ENCODE results near the gene ZNF281. TPM values are rescaled to one million over a fixed set of nuclear protein-coding genes. Genes with fewer than 3 reads are reported as not detected.

The ZNF281 gene
- total and polyA plus RNA-seq, 2 experiments from 2014 or later = 40.3 to 45.2 TPM

DNA sequence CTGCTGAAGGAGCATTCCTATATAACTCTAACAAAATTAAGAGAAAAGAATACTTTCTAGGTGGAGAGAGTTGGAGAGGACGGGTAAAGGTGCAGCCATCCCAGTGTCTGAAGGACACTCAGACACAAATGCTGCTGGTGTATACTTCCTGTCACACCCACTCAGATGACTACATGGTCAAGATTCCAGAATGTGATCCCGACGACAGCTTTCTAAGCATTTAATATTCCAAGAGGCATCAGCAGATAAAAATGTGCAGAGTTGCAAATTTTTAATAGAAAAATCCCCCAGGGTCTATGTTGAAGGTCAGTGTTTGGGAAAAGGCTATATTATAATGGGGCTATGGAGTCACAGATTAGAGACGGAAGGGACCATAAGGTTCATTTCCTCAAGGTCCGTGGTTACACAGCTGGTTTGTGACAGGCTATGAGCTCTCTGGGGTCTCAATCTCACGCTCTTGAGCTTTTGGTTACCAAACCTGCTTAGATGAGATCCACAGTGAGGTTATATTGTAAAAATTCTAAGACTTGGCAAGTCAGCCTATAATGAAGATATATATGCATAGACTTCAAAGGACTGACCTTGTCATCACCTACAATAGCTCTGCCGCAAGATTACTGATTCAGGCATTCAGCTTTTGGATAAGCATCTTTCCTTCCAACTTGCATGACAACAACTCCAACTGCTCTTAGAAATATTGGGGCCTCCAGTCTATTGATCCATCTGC is 35.1 kb downstream of the ZNF281 start:
- TF ChIP-seq EZH2 (IDR thresholded peaks at IDR 0.05; ENCODE audit: insufficient read depth, poor library complexity, severe bottlenecking) (no peak), EZH2phosphoT487 (IDR thresholded peaks at IDR 0.05; ENCODE audit: insufficient read depth, low read depth) (peak; percentile 87)
- H3K9ac ChIP-seq = no peak overlapping the region
- H3K27me3 ChIP-seq (replicated peaks; ENCODE audit: insufficient read depth) = no peaks in the 10 kb centered on the region
- peak; percentile 73 for DNase-seq
- WGBS, 2 experiments (ENCODE audit: low coverage in 1 of 2, low lambda C conversion rate in 2 of 2, missing lambda C conversion rate in 2 of 2) = 14 to 22% methylated on average over 7 of the region's 7 CpGs
- 0 out of 2 replicates have a peak overlapping the region, but pooled peaks have one; percentile 8 for H2AFZ ChIP-seq
- H3K4me1 ChIP-seq (ENCODE audit: insufficient read depth) = peaks cover 65% of the 10 kb centered on the region
- in situ Hi-C loops (cut with MboI) = no loop called here
- peak overlapping the region; percentile 26 for H3K27ac ChIP-seq
- H3K9me3 ChIP-seq (ENCODE audit: low read depth) = no peaks in the 10 kb centered on the region
- no peaks in the 10 kb centered on the region for H4K20me1 ChIP-seq (ENCODE audit: insufficient read depth)
- peaks cover 72% of the 10 kb centered on the region for H3F3A ChIP-seq (ENCODE audit: insufficient read depth)
- no peaks in the 10 kb centered on the region for H3K9me2 ChIP-seq (ENCODE audit: insufficient read depth)
- H3K4me2 ChIP-seq (ENCODE audit: unreplicated experiment) = peak overlapping the region; percentile 48
- peaks cover 5% of the 10 kb centered on the region for H3K79me2 ChIP-seq (ENCODE audit: insufficient read depth)
- peak overlapping the region; percentile 11 for H3K4me3 ChIP-seq
- no peaks in the 10 kb centered on the region for H3K36me3 ChIP-seq (ENCODE audit: low read depth)

DNA sequence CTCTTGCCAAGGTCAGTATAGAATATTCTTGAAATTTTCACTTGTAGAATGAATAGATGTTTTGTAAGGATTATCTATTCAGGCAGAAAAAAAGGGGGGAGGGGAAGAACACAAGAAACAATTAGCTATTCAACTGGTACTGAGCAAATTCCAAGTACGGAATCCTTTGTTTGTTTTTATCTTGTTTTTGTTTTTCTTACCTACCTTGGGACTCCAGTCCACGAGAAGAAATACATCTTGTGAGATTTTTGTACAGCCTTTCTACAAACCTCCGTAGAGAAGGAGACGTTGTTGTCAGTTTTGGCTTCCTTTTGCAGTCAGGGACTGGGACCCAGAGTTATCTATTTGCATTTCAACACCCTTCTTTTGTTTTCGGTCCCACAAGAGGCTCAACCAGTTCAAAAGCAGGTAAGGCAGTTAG is 36.0 kb downstream of the ZNF281 start:
- no peak for DNase-seq
- no peaks in the 10 kb centered on the region for H4K20me1 ChIP-seq (ENCODE audit: insufficient read depth)
- H2AFZ ChIP-seq = 0 out of 2 replicates have a peak overlapping the region, but pooled peaks have one; percentile 8
- H3K9me3 ChIP-seq (ENCODE audit: low read depth) = no peaks in the 10 kb centered on the region
- peaks cover 69% of the 10 kb centered on the region for H3F3A ChIP-seq (ENCODE audit: insufficient read depth)
- peak overlapping the region; percentile 48 for H3K4me2 ChIP-seq (ENCODE audit: unreplicated experiment)
- in situ Hi-C loops (cut with MboI) = no loop called here
- no peaks in the 10 kb centered on the region for H3K27me3 ChIP-seq (replicated peaks; ENCODE audit: insufficient read depth)
- H3K4me3 ChIP-seq = peak overlapping the region; percentile 11
- no peak overlapping the region for H3K9ac ChIP-seq
- peaks cover 65% of the 10 kb centered on the region for H3K4me1 ChIP-seq (ENCODE audit: insufficient read depth)
- H3K79me2 ChIP-seq (ENCODE audit: insufficient read depth) = peaks cover 5% of the 10 kb centered on the region
- H3K27ac ChIP-seq = peak overlapping the region; percentile 64; the same call in 1 of the 2 replicates
- 75 to 77% methylated on average over 5 of the region's 5 CpGs for WGBS, 2 experiments (ENCODE audit: low coverage in 1 of 2, low lambda C conversion rate in 2 of 2, missing lambda C conversion rate in 2 of 2)
- H3K36me3 ChIP-seq (ENCODE audit: low read depth) = no peaks in the 10 kb centered on the region
- TF ChIP-seq EZH2 (IDR thresholded peaks at IDR 0.05; ENCODE audit: insufficient read depth, poor library complexity, severe bottlenecking) = no peak
- no peaks in the 10 kb centered on the region for H3K9me2 ChIP-seq (ENCODE audit: insufficient read depth)

DNA sequence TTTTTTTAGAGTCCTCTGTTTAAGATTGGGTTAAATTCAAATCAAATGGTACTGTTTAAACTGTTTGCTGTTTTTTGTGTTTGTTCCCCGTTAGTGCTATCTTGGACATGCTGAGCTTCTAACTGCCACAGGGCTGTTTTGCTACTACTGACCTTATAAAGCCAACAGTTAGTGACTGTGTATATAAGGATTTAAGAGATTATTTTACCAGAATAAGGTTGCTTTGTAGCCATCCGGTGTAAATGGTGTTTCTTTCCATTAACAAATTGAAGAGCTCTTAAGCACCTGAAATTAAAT is 37.0 kb downstream of the ZNF281 start:
- H3K27ac ChIP-seq = peak overlapping the region; percentile 64
- no peaks in the 10 kb centered on the region for H3K27me3 ChIP-seq (replicated peaks; ENCODE audit: insufficient read depth)
- no peaks in the 10 kb centered on the region for H4K20me1 ChIP-seq (ENCODE audit: insufficient read depth)
- in situ Hi-C loops (cut with MboI) = no loop called here
- 19 to 24% methylated on average over 2 of the region's 2 CpGs for WGBS, 2 experiments (ENCODE audit: low coverage in 1 of 2, low lambda C conversion rate in 2 of 2, missing lambda C conversion rate in 2 of 2)
- no peaks in the 10 kb centered on the region for H3K9me3 ChIP-seq (ENCODE audit: low read depth)
- TF ChIP-seq EZH2 (IDR thresholded peaks at IDR 0.05; ENCODE audit: insufficient read depth, poor library complexity, severe bottlenecking) = no peak
- TF ChIP-seq EZH2phosphoT487 (IDR thresholded peaks at IDR 0.05; ENCODE audit: insufficient read depth, low read depth) = no peak
- no peak overlapping the region for H3K9ac ChIP-seq
- peaks cover 5% of the 10 kb centered on the region for H3K79me2 ChIP-seq (ENCODE audit: insufficient read depth)
- peak overlapping the region; percentile 2; the same call in 1 of the 2 replicates for H3K4me3 ChIP-seq
- DNase-seq = no peak
- H3F3A ChIP-seq (ENCODE audit: insufficient read depth) = peaks cover 71% of the 10 kb centered on the region
- no peaks in the 10 kb centered on the region for H3K9me2 ChIP-seq (ENCODE audit: insufficient read depth)
- H3K4me1 ChIP-seq (ENCODE audit: insufficient read depth) = peaks cover 67% of the 10 kb centered on the region
- no peak overlapping the region for H2AFZ ChIP-seq
- H3K4me2 ChIP-seq (ENCODE audit: unreplicated experiment) = no peak overlapping the region
- no peaks in the 10 kb centered on the region for H3K36me3 ChIP-seq (ENCODE audit: low read depth)

DNA sequence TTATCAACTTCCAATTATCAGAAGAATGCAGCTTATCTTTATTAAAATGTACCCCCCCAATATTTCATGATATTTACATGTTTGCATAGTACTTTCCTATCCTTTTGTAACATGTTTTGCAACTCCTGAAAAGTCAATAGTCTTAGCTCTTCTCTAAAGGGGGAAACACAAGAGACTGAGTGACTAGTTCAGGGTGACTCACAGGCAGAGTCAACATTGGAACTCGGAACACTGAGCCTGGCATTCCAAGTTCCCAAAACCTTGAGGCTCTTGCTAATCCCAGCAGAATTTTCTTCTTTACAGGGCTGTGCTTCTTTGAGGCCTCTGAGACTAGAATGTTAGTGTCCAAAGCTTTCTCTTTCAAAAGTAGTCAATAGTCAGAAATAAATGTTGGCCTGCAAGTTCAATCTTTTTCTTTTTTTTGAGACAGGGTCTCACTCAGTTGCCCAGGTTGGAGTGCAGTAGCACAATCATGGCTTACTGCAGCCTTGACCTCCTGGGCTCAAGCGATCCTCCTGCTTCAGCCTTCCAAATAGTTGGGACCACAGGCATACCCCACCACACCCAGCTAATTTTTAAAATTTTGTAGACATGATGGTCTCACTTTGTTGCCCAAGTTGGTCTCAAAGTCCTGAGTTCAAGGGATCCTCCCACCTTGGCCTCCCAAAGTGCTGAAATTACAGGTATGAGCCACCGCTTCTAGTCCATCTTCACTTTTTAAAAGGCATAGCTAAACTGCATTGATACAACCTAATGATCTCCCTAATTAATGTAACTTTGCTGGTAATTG is 37.5 kb downstream of the ZNF281 start:
- Histone ChIP-seq H3K4me3 (peak overlapping the region; percentile 10; the same call in 1 of the 2 replicates), H3K27ac (peak overlapping the region; percentile 64), H3K9me3 (ENCODE audit: low read depth) (no peaks in the 10 kb centered on the region), H3K79me2 (ENCODE audit: insufficient read depth) (peaks cover 5% of the 10 kb centered on the region), H3K4me1 (ENCODE audit: insufficient read depth) (peaks cover 72% of the 10 kb centered on the region), H4K20me1 (ENCODE audit: insufficient read depth) (no peaks in the 10 kb centered on the region), H2AFZ (no peak overlapping the region), H3K36me3 (ENCODE audit: low read depth) (no peaks in the 10 kb centered on the region), H3K9ac (0 out of 2 replicates have a peak overlapping the region, but pooled peaks have one; percentile 14), H3K9me2 (ENCODE audit: insufficient read depth) (no peaks in the 10 kb centered on the region), H3F3A (ENCODE audit: insufficient read depth) (peaks cover 72% of the 10 kb centered on the region), H3K4me2 (ENCODE audit: unreplicated experiment) (peak overlapping the region; percentile 43), H3K27me3 (replicated peaks; ENCODE audit: insufficient read depth) (no peaks in the 10 kb centered on the region)
- DNase-seq = peak; percentile 90
- WGBS, 2 experiments (ENCODE audit: low coverage in 1 of 2, low lambda C conversion rate in 2 of 2, missing lambda C conversion rate in 2 of 2) = 64 to 65% methylated on average over 3 of the region's 3 CpGs
- TF ChIP-seq EZH2phosphoT487 (IDR thresholded peaks at IDR 0.05; ENCODE audit: insufficient read depth, low read depth) (no peak), EZH2 (IDR thresholded peaks at IDR 0.05; ENCODE audit: insufficient read depth, poor library complexity, severe bottlenecking) (no peak)
- in situ Hi-C loops (cut with MboI) = no loop called here
